Spleen (tissue), 7 donors: ENCODE data around the gene SLC17A5.

ENCODE experiments used
- CTCF ChIP-seq, 11 experiments: fragments of 200-600 bp in 7 of 11; fragments of 450-650 bp in 4 of 11; sonication (generic) in 4 of 11; IDR thresholded peaks in 8 of 11; conservative IDR thresholded peaks in 3 of 11; 1 replicate in 7 of 11; 2 replicates in 4 of 11; pipeline versions ENCODE4 v1.4.0 to v1.8.0; 2016 to 2021; ENCODE audit warnings: antibody characterized with exemption in 11 of 11, inconsistent platforms in 4 of 11, mild to moderate bottlenecking in 1 of 11
- POLR2A ChIP-seq, 3 donors: fragments of 450-650 bp; IDR thresholded peaks; one replicate each; pipeline ENCODE4 v1.5.1; 2017; ENCODE audit warnings: antibody characterized with exemption in 3 of 3, mild to moderate bottlenecking in 1 of 3
- donor health status: DM: no; HTN: no; CAD: no; lungs with moderate emphysema.
- donor health status: DM: no; HTN: no; CAD: no.
- donor health status: DM: no; HTN: no; CAD: no.

DNA sequence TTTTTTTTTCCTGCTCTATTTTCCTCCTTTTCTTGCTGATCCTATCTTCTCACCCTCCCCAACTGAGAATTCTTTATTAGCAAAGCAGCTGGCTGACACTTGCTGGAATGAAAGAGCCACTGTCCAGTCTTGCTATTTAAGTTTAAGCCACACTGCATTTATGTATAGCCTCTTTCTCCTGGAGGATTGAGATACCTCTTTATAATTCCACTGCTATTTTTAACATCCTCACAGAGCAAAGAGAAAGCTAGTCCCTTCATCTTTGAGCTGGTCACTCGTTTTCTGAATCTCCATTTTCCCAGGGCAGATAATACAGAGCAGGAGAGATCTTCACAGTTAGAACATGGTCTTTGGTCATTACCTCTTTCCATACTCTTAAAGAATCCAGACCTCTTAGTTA is 97.0 kb downstream of the SLC17A5 start:
- TF ChIP-seq POLR2A (IDR thresholded peaks at IDR 0.05), result no peak
- no peak for TF ChIP-seq CTCF (IDR thresholded peaks at IDR 0.05 in 8 of 11, conservative IDR thresholded peaks at IDR 0.05 in 3 of 11)
